Right atrium auricular region (tissue), 2 donors: ENCODE data around the gene TMEM101. TPM values are rescaled to one million over a fixed set of nuclear protein-coding genes. Genes with fewer than 3 reads are reported as not detected.
"Not testable (repeated sequence)": the region's sequence is repeated elsewhere in the genome, so short reads cannot be mapped to it uniquely, and the experiment has no call there.

ENCODE experiments used
- DNase-seq: peaks from one replicate; pipeline ENCODE4 v3.0.0-alpha.2; 2019; ENCODE audit warnings: low spot score
- H3K27ac ChIP-seq, 2 donors: fragments of 200-600 bp; sonication (generic); 1 replicate in 1 of 2; 2 replicates in 1 of 2; pipeline ENCODE4 v1.5.1; 2016 to 2019
- H3K27me3 ChIP-seq, 2 donors: fragments of 200-600 bp; sonication (generic); one replicate each; pipeline versions ENCODE4 v1.5.1 to v1.6.0; 2017 to 2019
- H3K36me3 ChIP-seq: fragments of 200-600 bp; sonication (generic); one replicate; pipeline ENCODE4 v1.5.1; 2016
- H3K4me1 ChIP-seq, 2 donors: fragments of 200-600 bp; sonication (generic); one replicate each; pipeline versions ENCODE4 v1.5.1 to v1.6.0; 2017 to 2019
- H3K4me3 ChIP-seq, 2 donors: fragments of 200-600 bp; sonication (generic); 1 replicate in 1 of 2; 2 replicates in 1 of 2; pipeline ENCODE4 v1.5.1; 2017 to 2019; ENCODE audit warnings: mild to moderate bottlenecking in 1 of 2, moderate library complexity in 1 of 2
- H3K9me3 ChIP-seq, 2 donors: fragments of 200-600 bp; sonication (generic); one replicate each; pipeline ENCODE4 v1.5.1; 2019
- CTCF ChIP-seq, 2 donors: fragments of 200-600 bp; sonication (generic); IDR thresholded peaks; one replicate each; pipeline ENCODE4 v1.5.1; 2019; ENCODE audit warnings: antibody characterized with exemption in 2 of 2
- total RNA-seq, 2 donors: library from RNA; depleted of rRNA; stranded (reverse); fragments of >200 nt; gene quantifications; one replicate each; pipeline ENCODE4 v1.1.0, GENCODE V29; 2016

Gene TMEM101
- total RNA-seq, 2 donors from 2014 or later: 21.0 to 25.0 TPM

GRCh38 chr17:44053125-44053872 is 38.5 kb upstream of the TMEM101 start:
- Histone ChIP-seq H3K4me3 (no peak overlapping the region), H3K9me3 (no peaks in the 10 kb centered on the region), H3K27ac (peak overlapping the region in 1 of 2 donors; percentile 53), H3K27me3 (no peaks in the 10 kb centered on the region), H3K36me3 (peaks cover 50% of the 10 kb centered on the region), H3K4me1 (peaks cover 0 to 14% of the 10 kb centered on the region in 2 donors)
- no peak for DNase-seq
- TF ChIP-seq CTCF (IDR thresholded peaks at IDR 0.05): no peak

GRCh38 chr17:44049294-44050060 is 34.7 kb upstream of the TMEM101 start:
- no peak for DNase-seq
- H3K4me1 ChIP-seq: peaks cover 0 to 18% of the 10 kb centered on the region in 2 donors
- no peaks in the 10 kb centered on the region for H3K9me3 ChIP-seq
- peaks cover 44% of the 10 kb centered on the region for H3K36me3 ChIP-seq
- no peak overlapping the region for H3K27ac ChIP-seq
- no peak for TF ChIP-seq CTCF (IDR thresholded peaks at IDR 0.05)
- H3K4me3 ChIP-seq: no peak overlapping the region
- no peaks in the 10 kb centered on the region for H3K27me3 ChIP-seq

- not testable (repeated sequence) for DNase-seq, H3K27ac ChIP-seq, H3K27me3 ChIP-seq, H3K9me3 ChIP-seq, H3K4me3 ChIP-seq
- Histone ChIP-seq H3K36me3 (peaks cover 35% of the 10 kb centered on the region), H3K4me1 (peaks cover 0 to 21% of the 10 kb centered on the region in 2 donors)
These were observed 32.1 kb upstream of the TMEM101 start for GRCh38 chr17:44046893-44047292.

GRCh38 chr17:44045486-44045885 is 30.7 kb upstream of the TMEM101 start:
- DNase-seq: no peak
- H3K27ac ChIP-seq: no peak overlapping the region
- no peaks in the 10 kb centered on the region for H3K27me3 ChIP-seq
- H3K4me1 ChIP-seq: peaks cover 0 to 30% of the 10 kb centered on the region in 2 donors
- H3K36me3 ChIP-seq: peaks cover 21% of the 10 kb centered on the region
- H3K4me3 ChIP-seq: no peak overlapping the region
- H3K9me3 ChIP-seq: no peaks in the 10 kb centered on the region
- TF ChIP-seq CTCF (IDR thresholded peaks at IDR 0.05): no peak

GRCh38 chr17:44044071-44044470 is 29.3 kb upstream of the TMEM101 start:
- Histone ChIP-seq H3K27ac (no peak overlapping the region), H3K36me3 (peaks cover 12% of the 10 kb centered on the region), H3K4me1 (peaks cover 0 to 38% of the 10 kb centered on the region in 2 donors), H3K27me3 (no peaks in the 10 kb centered on the region), H3K9me3 (no peaks in the 10 kb centered on the region), H3K4me3 (no peak overlapping the region)
- TF ChIP-seq CTCF (IDR thresholded peaks at IDR 0.05): no peak
- no peak for DNase-seq

GRCh38 chr17:44043272-44043696 is 28.5 kb upstream of the TMEM101 start:
- H3K9me3 ChIP-seq: no peaks in the 10 kb centered on the region
- no peak overlapping the region for H3K4me3 ChIP-seq
- DNase-seq: no peak
- H3K27me3 ChIP-seq: no peaks in the 10 kb centered on the region
- peaks cover 10% of the 10 kb centered on the region for H3K36me3 ChIP-seq
- peak overlapping the region in 1 of 2 donors; percentile 0 for H3K27ac ChIP-seq
- TF ChIP-seq CTCF (IDR thresholded peaks at IDR 0.05): no peak
- peaks cover 0 to 43% of the 10 kb centered on the region in 2 donors for H3K4me1 ChIP-seq
